Measurements from ENCODE around the gene RRP15.

RRP15 gene

GRCh38 chr1:218361298-218362065 is 76.4 kb downstream of the RRP15 start:
- DNase-seq (ENCODE audit: low read depth in 3 of 3): no peak

- DNase-seq (ENCODE audit: low read depth in 3 of 3): no peak
These were observed 77.5 kb downstream of the RRP15 start for GRCh38 chr1:218362418-218363076.

- no peak for DNase-seq (ENCODE audit: low read depth in 3 of 3)
These were observed 78.0 kb downstream of the RRP15 start for GRCh38 chr1:218363141-218363540.

- DNase-seq (ENCODE audit: low read depth in 3 of 3): no peak
These were observed 79.1 kb downstream of the RRP15 start for GRCh38 chr1:218364028-218364710.

DNA sequence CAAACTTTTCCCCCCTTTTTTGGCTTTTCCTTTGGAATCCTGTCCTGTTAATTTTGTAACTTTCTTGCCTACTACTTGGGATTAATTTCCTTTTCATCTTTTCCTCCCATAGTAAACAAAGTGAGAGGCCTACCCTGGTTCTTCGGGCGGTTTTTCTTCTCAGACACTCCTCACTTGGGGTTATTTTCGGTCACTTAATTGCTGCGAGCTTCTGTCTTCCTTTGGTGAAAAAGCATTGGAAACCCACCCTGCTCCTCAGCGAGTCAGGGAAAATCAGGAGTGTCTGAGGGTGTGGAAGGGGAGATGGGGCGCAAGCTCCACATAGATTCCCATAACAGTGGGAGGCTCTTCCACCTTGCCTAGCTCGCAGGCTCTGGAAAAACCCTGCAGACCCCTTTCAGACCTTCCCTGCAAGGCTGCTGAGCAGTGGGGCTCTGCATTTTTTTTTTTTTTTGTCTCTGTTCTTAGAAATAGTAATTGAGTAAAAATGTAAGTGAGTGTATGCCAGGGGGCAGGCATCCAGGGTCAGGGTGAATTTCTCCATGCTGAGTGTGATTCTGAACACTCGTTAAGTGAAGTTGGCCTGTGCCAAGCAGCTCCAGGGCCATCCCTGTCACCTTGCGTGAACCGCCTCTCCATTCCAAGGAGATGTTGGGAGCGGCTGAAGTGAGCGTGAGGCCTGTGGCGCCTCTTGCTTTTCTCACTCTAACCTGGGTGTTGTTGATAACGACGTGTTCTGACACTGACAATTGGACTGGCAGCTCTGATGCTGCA is 80.3 kb downstream of the RRP15 start:
- DNase-seq (ENCODE audit: low read depth in 3 of 3): no peak

DNA sequence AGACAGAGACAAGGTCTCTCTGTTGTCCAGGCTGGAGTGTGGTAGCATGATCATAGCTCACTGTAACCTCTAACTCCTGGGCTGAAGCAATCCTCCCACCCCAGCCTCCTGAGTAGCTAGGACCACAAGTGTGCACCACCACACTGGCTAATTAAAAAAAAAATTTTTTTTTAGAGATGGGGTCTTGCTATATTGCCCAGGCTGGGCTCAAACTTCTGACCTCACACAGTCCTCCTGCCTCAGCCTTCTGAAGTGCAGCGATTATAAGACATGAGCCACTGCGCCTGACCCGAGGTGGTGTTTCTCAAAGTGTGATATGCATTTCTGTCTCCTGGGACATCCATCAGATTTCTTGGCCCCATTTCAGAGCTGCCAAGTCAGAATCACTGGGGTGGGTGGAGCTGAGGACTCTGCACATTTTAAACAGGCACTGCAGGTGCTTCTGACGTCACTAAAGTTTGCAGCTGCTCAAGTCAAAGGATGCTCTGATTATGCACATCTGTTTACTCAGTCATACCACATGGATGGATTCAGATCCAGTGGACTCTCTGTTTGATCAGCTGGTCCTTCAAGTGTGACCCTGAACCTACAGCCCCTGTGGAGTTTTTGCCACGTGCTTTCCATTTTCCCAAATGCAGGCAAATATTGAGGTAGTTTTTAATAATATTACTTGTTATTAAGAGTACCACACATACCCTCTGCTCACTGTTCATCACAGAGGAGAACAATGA is 81.4 kb downstream of the RRP15 start:
- DNase-seq (ENCODE audit: low read depth in 3 of 3): no peak

DNA sequence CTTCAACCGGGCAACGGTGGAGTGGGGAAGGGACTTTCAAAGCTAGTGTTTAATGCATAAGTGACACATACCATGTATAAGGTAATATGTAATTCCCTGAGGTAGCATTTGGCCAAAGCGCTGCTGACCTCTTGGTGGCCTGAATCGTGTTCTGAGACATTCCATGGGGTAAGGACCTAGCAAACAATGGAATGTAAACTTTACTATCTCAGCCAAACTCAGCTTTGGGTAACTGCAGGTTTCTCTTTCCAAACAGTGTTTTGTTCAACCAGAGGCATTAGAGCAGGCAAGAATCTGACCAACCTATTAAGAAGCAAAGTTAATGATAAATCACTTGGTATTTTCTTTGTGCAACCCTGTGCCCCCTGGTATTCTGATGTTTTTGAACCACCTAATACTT is 82.0 kb downstream of the RRP15 start:
- no peak for DNase-seq (ENCODE audit: low read depth in 3 of 3)

DNA sequence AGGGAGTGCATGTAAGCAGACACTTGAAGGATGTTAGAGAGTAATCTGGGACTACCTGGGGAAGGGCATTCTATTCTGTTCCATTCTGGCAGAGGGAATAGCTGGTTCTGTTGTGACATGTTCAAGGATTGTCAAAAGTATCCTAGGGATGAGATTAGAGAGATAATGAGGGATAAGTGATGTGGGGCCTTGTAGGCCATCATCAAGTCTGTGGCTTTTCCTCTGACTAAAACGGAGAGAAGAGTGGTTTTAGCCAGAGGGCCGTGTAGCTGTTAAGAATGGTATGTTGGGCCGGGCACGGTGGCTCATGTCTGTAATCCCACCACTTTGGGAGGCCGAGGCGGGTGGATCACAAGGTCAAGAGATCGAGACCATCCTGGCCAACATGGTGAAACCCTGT is 83.6 kb downstream of the RRP15 start:
- DNase-seq (ENCODE audit: low read depth in 3 of 3): no peak

- DNase-seq (ENCODE audit: low read depth in 3 of 3): no peak
These were observed 84.8 kb downstream of the RRP15 start for GRCh38 chr1:218369688-218370511.

GRCh38 chr1:218371927-218372672 is 87.0 kb downstream of the RRP15 start:
- no peak for DNase-seq (ENCODE audit: low read depth in 3 of 3)

DNA sequence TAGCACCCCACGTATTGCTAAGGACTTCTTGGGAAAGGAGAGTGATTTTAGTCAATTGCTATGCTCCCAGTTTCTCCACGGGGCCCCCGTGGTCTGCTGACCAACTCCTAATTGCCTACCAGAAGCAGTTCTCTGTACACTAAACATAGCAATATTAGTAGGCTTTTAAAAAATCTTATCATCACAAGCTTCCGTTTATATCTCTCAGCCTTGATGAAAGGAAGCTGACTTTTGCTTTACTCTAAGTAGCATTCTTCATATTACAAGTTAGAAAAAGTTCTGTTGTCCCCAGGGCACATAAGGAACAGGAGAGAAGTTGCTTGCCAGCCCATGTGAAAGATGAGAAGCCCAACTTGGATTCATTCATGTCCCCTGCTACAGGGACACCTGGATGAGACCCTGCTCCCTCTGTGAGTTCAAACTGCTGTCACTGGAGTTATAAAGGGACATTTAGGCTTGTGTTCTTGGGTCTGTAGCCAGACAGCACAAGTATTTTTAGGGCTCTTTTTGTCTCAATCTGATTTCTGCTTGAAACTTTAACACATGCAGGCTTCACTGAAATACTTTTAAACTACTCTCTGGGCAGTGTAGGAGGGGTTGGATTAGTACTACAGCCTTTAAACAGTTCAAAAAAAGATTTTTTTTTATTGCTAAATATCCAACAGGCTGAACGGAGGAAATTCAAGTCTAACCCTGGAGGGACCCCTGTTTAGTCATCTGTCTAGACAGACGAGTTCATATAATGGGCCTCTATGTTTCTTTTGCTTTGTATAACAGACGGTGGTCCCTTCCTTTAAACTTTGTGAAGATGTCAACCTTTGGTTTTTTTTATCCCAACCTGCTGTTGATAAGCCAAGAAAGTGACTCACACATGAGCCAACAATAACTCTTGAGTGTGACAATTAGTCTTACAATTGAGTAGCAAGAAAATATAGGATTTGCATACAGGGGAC is 89.6 kb downstream of the RRP15 start:
- no peak for DNase-seq (ENCODE audit: low read depth in 3 of 3)

DNA sequence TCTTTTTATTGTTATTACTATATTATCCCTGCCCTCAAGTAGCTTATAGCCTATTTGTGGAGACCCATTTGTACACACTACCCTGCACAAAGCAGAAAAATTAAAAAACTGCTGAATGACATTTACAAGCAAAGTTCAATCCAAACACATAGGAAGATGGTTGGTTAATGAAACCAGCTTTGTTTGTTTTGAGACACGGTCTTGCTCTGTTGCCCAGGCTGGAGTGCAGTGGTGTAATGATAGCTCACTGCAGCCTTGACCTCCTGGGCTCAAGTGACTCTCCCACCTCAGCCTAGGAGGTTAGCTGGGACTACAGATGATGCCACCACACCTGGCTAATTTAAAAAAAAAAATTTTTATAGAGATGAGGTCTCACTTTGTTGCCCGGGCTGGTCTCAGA is 91.6 kb downstream of the RRP15 start:
- DNase-seq (ENCODE audit: low read depth in 3 of 3): no peak

- DNase-seq (ENCODE audit: low read depth in 3 of 3): peak; percentile 46 to 65 (median 64)
These were observed 92.1 kb downstream of the RRP15 start for GRCh38 chr1:218377143-218377660.

GRCh38 chr1:218380125-218380977 is 95.3 kb downstream of the RRP15 start:
- no peak for DNase-seq (ENCODE audit: low read depth in 3 of 3)

DNA sequence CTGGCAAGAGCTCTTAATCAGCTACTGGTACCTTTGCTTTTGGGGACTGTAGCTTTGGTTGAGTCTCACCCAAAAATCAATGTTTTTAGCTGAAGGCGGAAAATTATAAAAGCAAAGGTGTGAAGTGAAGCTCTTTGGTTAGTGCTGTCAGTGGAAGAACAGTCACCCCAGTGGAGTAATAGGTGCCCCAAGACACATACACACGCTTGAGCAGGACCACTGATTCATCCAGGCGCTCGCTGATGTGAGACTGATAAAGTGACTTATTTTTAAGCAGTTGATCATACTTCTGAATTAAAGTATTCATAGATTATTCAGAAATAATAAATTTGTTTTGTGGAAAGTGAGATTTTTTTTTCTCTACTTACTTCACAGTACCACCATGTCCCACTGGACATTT is 97.2 kb downstream of the RRP15 start:
- DNase-seq (ENCODE audit: low read depth in 3 of 3): no peak

GRCh38 chr1:218383051-218383450 is 98.0 kb downstream of the RRP15 start:
- no peak for DNase-seq (ENCODE audit: low read depth in 3 of 3)

- no peak for DNase-seq (ENCODE audit: low read depth in 3 of 3)
These were observed 98.6 kb downstream of the RRP15 start for GRCh38 chr1:218383681-218384080.
